GM19397 (cell line): ENCODE measurements around the gene ENC1.

Experiments used
- ATAC-seq: cut with Tn5 transposase; IDR thresholded peaks from one replicate; pipeline ENCODE4 v1.9.1; 2021; ENCODE audit warnings: mild to moderate bottlenecking, moderate library complexity; ENCODE audit not compliant: unreplicated experiment

ENC1 gene

GRCh38 chr5:74632947-74633356, 7.6 kb downstream of the ENC1 start:
- ATAC-seq, result no peak

GRCh38 chr5:74631081-74631953, 9.2 kb downstream of the ENC1 start:
- ATAC-seq, result peak; percentile 92

- no peak for ATAC-seq
Observed at GRCh38 chr5:74630453-74631066, 10.0 kb downstream of the ENC1 start.

GRCh38 chr5:74629326-74629725, 11.2 kb downstream of the ENC1 start:
- ATAC-seq, result no peak

- no peak for ATAC-seq
Observed at GRCh38 chr5:74628359-74628758, 12.2 kb downstream of the ENC1 start.

GRCh38 chr5:74627646-74628279, 12.8 kb downstream of the ENC1 start:
- ATAC-seq, result no peak

GRCh38 chr5:74626386-74627222, 13.9 kb downstream of the ENC1 start:
- ATAC-seq, result no peak

GRCh38 chr5:74625742-74626241, 14.7 kb downstream of the ENC1 start:
- no peak for ATAC-seq

- ATAC-seq, result no peak
Observed at GRCh38 chr5:74624931-74625505, 15.5 kb downstream of the ENC1 start.

GRCh38 chr5:74624501-74624900, 16.0 kb downstream of the ENC1 start:
- ATAC-seq, result no peak

- no peak for ATAC-seq
Observed at GRCh38 chr5:74623748-74624408, 16.6 kb downstream of the ENC1 start.

GRCh38 chr5:74623006-74623611, 17.4 kb downstream of the ENC1 start:
- no peak for ATAC-seq

- ATAC-seq, result no peak
Observed at GRCh38 chr5:74622122-74622521, 18.4 kb downstream of the ENC1 start.

GRCh38 chr5:74621492-74621891, 19.0 kb downstream of the ENC1 start:
- ATAC-seq, result no peak

GRCh38 chr5:74619308-74619707, 21.2 kb downstream of the ENC1 start:
- no peak for ATAC-seq

GRCh38 chr5:74618106-74618505, 22.4 kb downstream of the ENC1 start:
- no peak for ATAC-seq

GRCh38 chr5:74617202-74617601, 23.3 kb downstream of the ENC1 start:
- no peak for ATAC-seq

GRCh38 chr5:74616236-74617146, 24.0 kb downstream of the ENC1 start:
- no peak for ATAC-seq
